Measurements from ENCODE around the gene ALCAM.

GRCh38 chr3:105518806-105519418 lies 152.2 kb downstream of the ALCAM start:
- no peak for TF ChIP-seq SIN3A (IDR thresholded peaks at IDR 0.05; ENCODE audit: borderline replicate concordance, insufficient read depth, low read depth, low read length)
- TF ChIP-seq CTCF (IDR thresholded peaks at IDR 0.05): peak; percentile 68; the same call in 1 of the 2 replicates

Data from Panc1 (cell line).